H9 (cell line): ENCODE results near the gene KATNB1. TPM values are rescaled to one million over a fixed set of nuclear protein-coding genes. Genes with fewer than 3 reads are reported as not detected.

Experiments
- DNase-seq: peaks from one replicate; pipeline ENCODE4 v3.0.0-alpha.2; 2017
- H2AFZ ChIP-seq: one replicate; pipeline ENCODE4 v1.6.1; 2013; ENCODE audit warnings: mild to moderate bottlenecking, low read length, control low read depth, moderate library complexity
- H2AK5ac ChIP-seq: 2 replicates; pipeline ENCODE4 v1.6.1; 2013; ENCODE audit warnings: low read length, control low read depth, mixed read lengths; ENCODE audit not compliant: insufficient read length
- H2BK120ac ChIP-seq: one replicate; pipeline ENCODE4 v1.6.1; 2013; ENCODE audit warnings: low read depth, mild to moderate bottlenecking, low read length, control low read depth, inconsistent platforms; ENCODE audit not compliant: poor library complexity, severe bottlenecking
- H2BK12ac ChIP-seq: 2 replicates; pipeline ENCODE4 v1.6.1; 2013; ENCODE audit warnings: low read length, control low read depth, mixed read lengths, low read depth; ENCODE audit not compliant: insufficient read length
- H2BK15ac ChIP-seq: 2 replicates; pipeline ENCODE4 v1.6.1; 2013; ENCODE audit warnings: low read depth, low read length, control low read depth
- H2BK20ac ChIP-seq: one replicate; pipeline ENCODE4 v1.6.1; 2013; ENCODE audit warnings: low read depth, mild to moderate bottlenecking, low read length, control low read depth, inconsistent platforms; ENCODE audit not compliant: poor library complexity, severe bottlenecking
- H2BK5ac ChIP-seq: 2 replicates; pipeline ENCODE4 v1.6.1; 2013; ENCODE audit warnings: low read length, control low read depth, mixed read lengths; ENCODE audit not compliant: insufficient read length
- H3K14ac ChIP-seq: 2 replicates; pipeline ENCODE4 v1.6.1; 2013; ENCODE audit warnings: low read length, control low read depth; ENCODE audit not compliant: insufficient read depth
- H3K18ac ChIP-seq: 2 replicates; pipeline ENCODE4 v1.6.1; 2013; ENCODE audit warnings: low read depth, mild to moderate bottlenecking, mixed read lengths, low read length, control low read depth; ENCODE audit not compliant: insufficient read length
- H3K23ac ChIP-seq: 2 replicates; pipeline ENCODE4 v1.6.1; 2013; ENCODE audit warnings: low read length, control low read depth, mixed read lengths, low read depth; ENCODE audit not compliant: insufficient read length
- H3K23me2 ChIP-seq: 2 replicates; pipeline ENCODE4 v1.6.1; 2013; ENCODE audit warnings: low read depth, mild to moderate bottlenecking, mixed read lengths, low read length, control low read depth; ENCODE audit not compliant: insufficient read length, poor library complexity, severe bottlenecking
- H3K27ac ChIP-seq: 2 replicates; pipeline ENCODE4 v1.5.1; 2013; ENCODE audit warnings: low read length, control low read depth, mixed read lengths, low read depth; ENCODE audit not compliant: insufficient read length
- H3K27me3 ChIP-seq: 2 replicates; pipeline ENCODE4 v1.6.1; 2013; ENCODE audit warnings: low read length, control low read depth, inconsistent platforms; ENCODE audit not compliant: insufficient read depth
- H3K4ac ChIP-seq: 2 replicates; pipeline ENCODE4 v1.6.1; 2013; ENCODE audit warnings: low read depth, mild to moderate bottlenecking, control low read depth, inconsistent platforms, low read length, moderate library complexity
- H3K4me1 ChIP-seq: 2 replicates; pipeline ENCODE4 v1.6.1; 2013; ENCODE audit warnings: low read length, control low read depth, inconsistent platforms; ENCODE audit not compliant: insufficient read depth
- H3K4me2 ChIP-seq: 2 replicates; pipeline ENCODE4 v1.6.1; 2013; ENCODE audit warnings: low read length, control low read depth, mixed read lengths; ENCODE audit not compliant: insufficient read length, insufficient read depth
- H3K56ac ChIP-seq: 2 replicates; pipeline ENCODE4 v1.6.1; 2013; ENCODE audit warnings: low read depth, mild to moderate bottlenecking, mixed read lengths, low read length, control low read depth; ENCODE audit not compliant: insufficient read length
- H3K79me1 ChIP-seq: 2 replicates; pipeline ENCODE4 v1.6.1; 2013; ENCODE audit warnings: low read depth, mild to moderate bottlenecking, moderate library complexity, low read length, control low read depth, inconsistent platforms; ENCODE audit not compliant: insufficient read depth, poor library complexity, severe bottlenecking
- H3K79me2 ChIP-seq: 2 replicates; pipeline ENCODE4 v1.6.1; 2013; ENCODE audit warnings: low read length, control low read depth, inconsistent platforms; ENCODE audit not compliant: insufficient read depth
- H3K9ac ChIP-seq: 2 replicates; pipeline ENCODE4 v1.6.1; 2013; ENCODE audit warnings: low read length, control low read depth, mixed read lengths; ENCODE audit not compliant: insufficient read length; ENCODE audit errors: extremely low read depth
- H3K9me3 ChIP-seq: one replicate; pipeline ENCODE4 v1.6.1; 2013; ENCODE audit warnings: low read depth, low read length, inconsistent platforms; ENCODE audit not compliant: control insufficient read depth
- H3T11ph ChIP-seq: one replicate; pipeline ENCODE4 v1.6.1; 2013; ENCODE audit warnings: mild to moderate bottlenecking, low read length, control low read depth, inconsistent platforms
- H4K20me1 ChIP-seq: one replicate; pipeline ENCODE4 v1.6.1; 2013; ENCODE audit not compliant: control insufficient read depth, insufficient read length, insufficient read depth
- H4K5ac ChIP-seq: 2 replicates; pipeline ENCODE4 v1.6.1; 2013; ENCODE audit warnings: low read depth, mild to moderate bottlenecking, mixed read lengths, low read length, control low read depth; ENCODE audit not compliant: insufficient read length
- H4K8ac ChIP-seq: replicated peaks from 2 replicates; pipeline ENCODE4 v1.6.1; 2013; ENCODE audit warnings: low read length, control low read depth, mixed read lengths, low read depth; ENCODE audit not compliant: insufficient read length
- H4K91ac ChIP-seq: 2 replicates; pipeline ENCODE4 v1.6.1; 2013; ENCODE audit warnings: low read depth, mild to moderate bottlenecking, moderate library complexity, mixed read lengths, low read length, control low read depth; ENCODE audit not compliant: insufficient read length
- H3K27ac Mint-ChIP-seq, 3 experiments: 2 replicates in 2 of 3; 3 replicates in 1 of 3; pipeline ENCODE4 v1.8.0; 2020 to 2021; ENCODE audit warnings: mixed read lengths in 3 of 3, mild to moderate bottlenecking in 1 of 3, moderate library complexity in 1 of 3
- H3K27me3 Mint-ChIP-seq: 2 replicates; pipeline ENCODE4 v1.8.0; 2021; ENCODE audit warnings: low read depth, mild to moderate bottlenecking, moderate library complexity, mixed read lengths
- H3K36me3 Mint-ChIP-seq, 3 experiments: 2 replicates in 2 of 3; 3 replicates in 1 of 3; pipeline ENCODE4 v1.8.0; 2020 to 2021; ENCODE audit warnings: low read depth in 3 of 3, mixed read lengths in 3 of 3; ENCODE audit not compliant: insufficient read depth in 1 of 3
- H3K4me1 Mint-ChIP-seq, 2 experiments: 2 replicates each; pipeline ENCODE4 v1.8.0; 2020; ENCODE audit warnings: mixed read lengths in 2 of 2
- H3K4me3 Mint-ChIP-seq, 2 experiments: 2 replicates in 1 of 2; 3 replicates in 1 of 2; pipeline ENCODE4 v1.8.0; 2020 to 2021; ENCODE audit warnings: mild to moderate bottlenecking in 2 of 2, mixed read lengths in 2 of 2, moderate library complexity in 1 of 2
- H3K9me3 Mint-ChIP-seq, 2 experiments: 2 replicates in 1 of 2; 3 replicates in 1 of 2; pipeline ENCODE4 v1.8.0; 2020; ENCODE audit warnings: mild to moderate bottlenecking in 2 of 2, mixed read lengths in 2 of 2, moderate library complexity in 1 of 2
- WGBS: extraction: QIAGEN DNeasy Blood & Tissue Kit; methylation state at CpG from one replicate; pipeline ENCODE4 v1.1.7; 2013; ENCODE audit warnings: missing lambda C conversion rate, low lambda C conversion rate, mixed read lengths; ENCODE audit not compliant: insufficient read length; ENCODE audit errors: extremely low coverage; 5-methylcytosine and 5-hydroxymethylcytosine counted together
- total RNA-seq: library from RNA; stranded (reverse); gene quantifications from 2 replicates; pipeline ENCODE4 v1.2.1, GENCODE V29; 2021
- TF ChIP-seq, protein P1 (sequence below): fragments of 200-600 bp; sonication (generic); conservative IDR thresholded peaks from 3 replicates; pipeline ENCODE4 v1.8.0; 2021; ENCODE audit warnings: antibody characterized with exemption, mild to moderate bottlenecking

The KATNB1 gene
- total RNA-seq, 1 experiment from 2014 or later = 29.9 TPM

DNA sequence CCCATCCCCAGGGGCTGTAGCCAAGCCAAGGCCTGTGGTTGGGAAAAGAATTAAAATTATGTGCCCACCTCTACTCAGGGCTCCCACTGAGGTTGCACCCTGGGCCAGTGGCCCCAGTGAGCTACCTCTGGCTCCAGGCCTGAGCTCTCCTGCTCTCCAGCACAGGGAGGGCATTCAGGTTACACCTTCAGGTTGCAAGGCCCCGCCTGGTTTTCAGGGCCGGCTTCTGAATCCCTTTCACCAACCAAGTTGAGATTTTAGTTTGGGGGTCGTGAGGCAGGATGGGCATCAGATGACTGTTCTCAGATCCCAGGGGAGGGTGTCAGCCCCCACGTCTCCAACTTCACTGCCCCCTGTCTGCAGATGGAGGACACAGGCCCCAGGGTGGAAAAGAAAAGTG is 8.0 kb upstream of the KATNB1 start:
- TF ChIP-seq, protein P1, sequence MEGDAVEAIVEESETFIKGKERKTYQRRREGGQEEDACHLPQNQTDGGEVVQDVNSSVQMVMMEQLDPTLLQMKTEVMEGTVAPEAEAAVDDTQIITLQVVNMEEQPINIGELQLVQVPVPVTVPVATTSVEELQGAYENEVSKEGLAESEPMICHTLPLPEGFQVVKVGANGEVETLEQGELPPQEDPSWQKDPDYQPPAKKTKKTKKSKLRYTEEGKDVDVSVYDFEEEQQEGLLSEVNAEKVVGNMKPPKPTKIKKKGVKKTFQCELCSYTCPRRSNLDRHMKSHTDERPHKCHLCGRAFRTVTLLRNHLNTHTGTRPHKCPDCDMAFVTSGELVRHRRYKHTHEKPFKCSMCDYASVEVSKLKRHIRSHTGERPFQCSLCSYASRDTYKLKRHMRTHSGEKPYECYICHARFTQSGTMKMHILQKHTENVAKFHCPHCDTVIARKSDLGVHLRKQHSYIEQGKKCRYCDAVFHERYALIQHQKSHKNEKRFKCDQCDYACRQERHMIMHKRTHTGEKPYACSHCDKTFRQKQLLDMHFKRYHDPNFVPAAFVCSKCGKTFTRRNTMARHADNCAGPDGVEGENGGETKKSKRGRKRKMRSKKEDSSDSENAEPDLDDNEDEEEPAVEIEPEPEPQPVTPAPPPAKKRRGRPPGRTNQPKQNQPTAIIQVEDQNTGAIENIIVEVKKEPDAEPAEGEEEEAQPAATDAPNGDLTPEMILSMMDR = peak; percentile 35; the same call in 2 of the 3 replicates
- Histone ChIP-seq H4K91ac (no peak overlapping the region), H2AK5ac (no peak overlapping the region), H3K79me1 (no peaks in the 10 kb centered on the region), H4K5ac (no peak overlapping the region), H3K79me2 (no peaks in the 10 kb centered on the region), H3T11ph (no peak overlapping the region), H2BK15ac (no peak overlapping the region), H3K9me3 (no peaks in the 10 kb centered on the region), H3K56ac (no peak overlapping the region), H3K9ac (no peak overlapping the region), H3K4me2 (no peak overlapping the region), H3K4ac (no peak overlapping the region), H2BK20ac (no peak overlapping the region), H2AFZ (no peak overlapping the region), H3K23me2 (no peaks in the 10 kb centered on the region), H2BK120ac (no peak overlapping the region), H2BK5ac (no peak overlapping the region), H2BK12ac (no peak overlapping the region), H3K27ac (no peak overlapping the region), H3K4me1 (no peaks in the 10 kb centered on the region), H4K20me1 (no peaks in the 10 kb centered on the region), H3K27me3 (no peaks in the 10 kb centered on the region), H3K23ac (no peak overlapping the region), H4K8ac (no peak overlapping the region), H3K18ac (no peak overlapping the region), H3K14ac (no peak overlapping the region)
- Mint-ChIP-seq H3K36me3 (no peaks in the 10 kb centered on the region), H3K27me3 (peaks cover 5% of the 10 kb centered on the region), H3K4me1 (peaks cover 0 to 7% of the 10 kb centered on the region in 2 experiments; a peak in 1 of 4 replicates), H3K4me3 (no peak overlapping the region), H3K9me3 (peaks cover 0 to 3% of the 10 kb centered on the region in 2 experiments; a peak in 3 of 5 replicates), H3K27ac (peak overlapping the region in 1 of 3 experiments; percentile 76; a peak in 1 of 7 replicates)
- WGBS = no CpG with 5 or more reads among the region's 4 CpGs
- DNase-seq = no peak
